HG03442 (cell line): ENCODE measurements around the gene ETDA.
"Not testable (repeated sequence)": the region's sequence is repeated elsewhere in the genome, so short reads cannot be mapped to it uniquely, and the experiment has no call there.

Experiments used
- ATAC-seq: cut with Tn5 transposase; IDR thresholded peaks from one replicate; pipeline ENCODE4 v1.9.1; 2021; ENCODE audit warnings: mild to moderate bottlenecking, moderate library complexity; ENCODE audit not compliant: unreplicated experiment

ETDA gene

DNA sequence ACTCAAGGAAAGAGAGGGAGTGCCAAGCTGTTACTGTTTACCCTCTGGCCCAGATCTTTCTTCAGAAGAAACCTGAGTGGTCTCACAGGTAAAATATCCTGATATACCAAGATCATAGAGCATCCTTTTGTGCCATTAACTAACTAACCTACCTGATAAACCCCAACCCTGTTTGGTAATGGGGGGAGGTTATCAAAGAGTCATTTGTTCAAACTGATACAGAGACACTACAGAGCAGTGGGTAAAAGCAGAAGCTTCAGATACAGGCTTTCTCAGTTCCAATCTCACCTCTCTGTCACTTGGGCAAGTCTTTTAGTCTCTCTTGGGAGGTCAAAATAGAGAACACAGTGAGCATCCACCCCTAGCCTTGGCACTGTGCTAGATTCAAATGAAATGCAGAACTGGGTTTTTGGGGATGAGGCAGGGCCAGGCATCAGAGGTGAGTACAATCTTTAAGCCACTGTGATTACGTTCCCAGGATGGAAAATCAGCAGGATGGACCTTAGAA is at the start of gene ETDA:
ETDA (plus strand) TSS at position 51 of the 508 bp plus-strand sequence. CDS start 1,216 bp downstream, outside the sequence.
- not testable (repeated sequence) for ATAC-seq

DNA sequence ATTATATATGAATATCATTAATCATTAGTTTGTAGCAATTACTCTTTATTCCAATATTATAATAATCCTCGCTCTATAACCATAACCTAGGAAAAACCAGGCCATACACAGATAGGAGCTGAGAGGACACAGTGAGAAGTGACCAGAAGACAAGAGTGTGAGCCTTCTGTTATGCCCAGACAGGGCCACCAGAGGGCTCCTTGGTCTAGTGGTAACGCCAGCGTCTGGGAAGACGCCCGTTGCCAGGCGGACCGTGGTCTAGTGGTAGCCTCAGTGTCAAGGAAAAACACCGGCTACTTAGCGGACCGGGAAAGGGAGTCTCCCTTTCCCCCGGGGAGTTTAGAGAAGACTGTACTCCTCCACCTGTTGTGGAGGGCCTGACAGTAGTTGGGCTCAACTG is 45.4 kb upstream of the ETDA start:
- not testable (repeated sequence) for ATAC-seq

DNA sequence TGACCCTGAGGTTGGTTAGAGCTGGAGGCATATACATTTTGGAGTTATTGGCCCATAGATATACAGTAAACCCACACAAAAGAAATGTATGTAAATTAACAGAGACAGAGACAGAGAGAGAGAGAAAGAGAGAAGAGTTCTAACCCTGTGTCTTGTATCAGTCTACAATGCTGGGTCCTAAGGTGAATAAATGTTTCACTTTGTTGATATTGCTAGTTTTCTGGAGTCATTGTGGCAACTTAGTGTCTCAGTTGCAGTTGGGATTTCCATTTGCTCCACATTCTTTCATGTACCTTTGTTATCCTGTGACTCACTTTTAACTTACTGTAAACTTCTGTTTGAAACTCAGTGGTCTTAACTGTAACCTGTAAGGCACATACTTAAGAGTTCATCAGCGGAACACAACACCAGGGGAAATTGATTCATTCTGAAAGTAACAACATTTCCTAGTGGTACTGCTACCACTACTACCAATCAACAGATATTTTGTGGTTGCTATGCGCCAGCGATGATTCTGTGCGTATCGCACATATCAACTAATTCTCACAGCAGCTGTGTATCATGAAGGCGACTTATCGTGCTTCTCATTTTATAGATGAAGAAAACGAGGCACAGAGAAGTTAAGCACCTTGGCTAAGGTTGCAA is 38.5 kb upstream of the ETDA start:
- ATAC-seq: peak; percentile 75

DNA sequence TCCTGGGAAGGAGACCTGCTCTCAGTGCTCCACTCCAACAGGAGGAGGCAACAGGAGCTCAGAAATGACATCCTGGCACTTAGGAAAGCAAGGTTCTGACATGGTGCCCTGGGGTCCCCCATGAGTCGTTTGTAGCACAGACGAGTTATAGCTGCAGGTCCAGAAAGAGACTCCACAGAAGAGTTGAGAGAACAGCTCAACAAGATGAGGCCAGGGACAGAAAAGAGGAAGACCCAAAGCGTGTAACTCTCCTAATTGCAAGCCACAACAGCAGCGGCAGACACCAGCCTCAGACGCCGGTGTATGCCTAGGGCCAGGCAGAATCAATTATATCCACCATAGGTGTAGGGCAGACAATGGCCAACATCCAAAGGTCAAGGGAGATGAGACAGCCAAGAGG is 5.9 kb upstream of the ETDA start:
- ATAC-seq: not testable (repeated sequence)

DNA sequence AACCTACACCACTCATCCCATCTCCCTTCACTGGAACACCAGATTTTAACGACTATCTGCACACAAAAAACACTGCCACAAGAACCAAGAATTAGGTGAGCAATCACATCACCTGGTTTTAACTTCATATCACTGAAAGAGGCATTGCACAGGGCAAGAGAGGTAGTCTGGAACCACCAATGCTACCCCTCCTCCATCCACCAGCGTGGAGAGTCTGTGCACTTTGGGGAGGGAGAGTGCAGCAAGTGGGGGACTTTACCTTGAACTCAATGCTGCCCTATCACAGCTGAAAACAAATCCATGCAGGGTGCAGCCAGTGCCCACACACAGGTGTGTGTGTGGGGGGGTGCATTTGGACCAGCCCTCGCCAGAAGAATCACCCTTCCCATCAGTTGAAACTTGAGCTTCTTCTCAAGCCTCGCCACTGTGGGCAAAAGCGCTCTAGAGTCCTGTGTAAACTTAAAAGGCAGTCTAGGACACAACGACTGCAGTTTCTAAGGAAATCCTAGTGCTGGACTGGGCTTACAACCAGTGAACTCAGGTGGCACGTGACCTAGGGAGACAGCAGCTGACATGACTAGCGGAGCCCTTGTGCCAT is 4.3 kb downstream of the ETDA start:
- not testable (repeated sequence) for ATAC-seq

DNA sequence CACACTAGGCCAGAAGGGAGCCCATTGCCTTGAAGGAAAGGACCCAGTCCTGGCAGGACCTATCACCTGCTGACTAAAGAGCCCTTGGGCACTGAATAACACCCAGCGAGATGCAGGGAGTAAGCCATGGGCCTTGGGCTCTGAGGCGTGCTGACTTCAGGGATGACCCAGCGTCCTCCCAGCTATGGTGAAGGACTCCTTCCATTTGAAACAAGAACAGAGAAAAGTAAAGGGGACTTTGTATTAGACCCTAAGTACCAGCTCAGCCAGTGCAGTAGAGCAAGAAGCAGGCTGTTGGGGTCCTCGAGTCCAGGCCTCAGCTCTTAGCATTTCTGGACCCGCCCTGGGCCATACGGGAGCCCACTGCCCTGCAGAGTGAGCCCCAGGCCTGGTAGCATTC is 5.1 kb downstream of the ETDA start:
- ATAC-seq: no peak

DNA sequence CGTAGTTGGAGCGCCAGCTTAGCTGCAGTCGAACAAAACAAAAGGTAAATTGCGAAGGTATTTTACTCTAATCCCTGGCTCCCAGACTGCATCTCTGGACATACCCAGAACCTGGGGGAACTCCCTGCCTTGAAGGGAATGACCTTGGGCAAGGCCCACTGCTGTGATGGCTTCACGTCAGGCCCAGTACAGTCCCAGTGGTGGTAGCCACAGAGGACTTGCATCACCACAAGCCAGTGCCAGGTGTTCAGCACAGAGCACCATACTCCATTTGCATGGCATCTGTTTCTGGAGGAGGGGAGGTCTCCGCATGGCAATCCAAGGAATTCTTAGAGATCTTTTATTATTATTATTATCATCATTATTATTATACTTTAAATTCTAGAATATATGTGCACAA is 5.6 kb downstream of the ETDA start:
- no peak for ATAC-seq

DNA sequence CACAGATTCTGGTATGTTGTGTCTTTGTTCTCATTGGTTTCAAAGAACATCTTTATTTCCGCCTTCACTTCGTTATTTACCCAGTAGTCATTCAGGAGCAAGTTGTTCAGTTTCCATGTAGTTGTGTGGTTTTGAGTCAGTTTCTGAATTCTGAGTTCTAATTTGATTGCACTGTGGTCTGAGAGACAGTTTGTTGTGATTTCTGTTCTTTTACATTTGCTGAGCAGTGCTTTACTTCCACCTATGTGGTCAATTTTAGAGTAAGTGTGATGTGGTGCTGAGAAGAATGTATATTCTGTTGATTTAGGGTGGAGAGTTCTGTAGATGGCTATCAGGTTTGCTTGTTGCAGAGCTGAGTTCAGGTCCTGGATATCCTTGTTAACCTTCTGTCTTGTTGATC is 9.1 kb downstream of the ETDA start:
- not testable (repeated sequence) for ATAC-seq

DNA sequence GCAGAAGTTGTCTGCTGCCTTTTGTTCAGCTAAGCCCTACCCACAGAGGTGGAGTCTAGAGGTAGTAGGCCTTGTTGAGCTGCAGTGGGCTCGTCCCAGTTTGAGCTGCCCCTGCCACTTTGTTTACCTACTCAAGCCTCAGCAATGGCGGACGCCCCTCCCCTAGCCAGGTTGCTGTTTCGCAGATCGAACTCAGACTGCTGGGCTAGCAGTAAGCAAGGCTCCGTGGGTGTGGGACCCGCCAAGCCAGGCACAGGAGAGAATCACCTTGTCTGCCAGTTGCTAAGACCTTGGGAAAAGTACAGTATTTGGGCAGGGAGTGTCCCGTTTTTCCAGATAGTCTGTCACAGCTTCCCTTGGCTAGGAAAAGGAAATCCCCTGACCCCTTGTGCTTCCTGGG is 11.5 kb downstream of the ETDA start:
- not testable (repeated sequence) for ATAC-seq

DNA sequence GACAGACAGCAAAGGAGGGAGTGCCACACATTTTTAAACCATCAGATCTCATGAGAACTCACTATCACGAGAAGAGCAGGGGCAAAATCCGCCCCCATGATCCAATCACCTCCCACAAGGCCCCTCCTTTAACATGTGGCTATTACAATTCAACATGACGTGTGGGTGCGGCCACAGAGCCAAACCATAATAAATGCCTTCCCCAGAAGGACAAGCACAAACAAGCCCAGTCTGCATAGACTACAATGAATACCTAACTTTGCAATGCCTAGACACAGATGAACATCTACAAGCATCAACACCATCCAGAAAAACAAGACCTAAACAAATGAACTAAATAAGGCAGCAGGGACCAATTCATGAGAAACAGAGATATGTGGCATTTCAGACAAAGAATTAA is 12.3 kb downstream of the ETDA start:
- ATAC-seq: no peak

DNA sequence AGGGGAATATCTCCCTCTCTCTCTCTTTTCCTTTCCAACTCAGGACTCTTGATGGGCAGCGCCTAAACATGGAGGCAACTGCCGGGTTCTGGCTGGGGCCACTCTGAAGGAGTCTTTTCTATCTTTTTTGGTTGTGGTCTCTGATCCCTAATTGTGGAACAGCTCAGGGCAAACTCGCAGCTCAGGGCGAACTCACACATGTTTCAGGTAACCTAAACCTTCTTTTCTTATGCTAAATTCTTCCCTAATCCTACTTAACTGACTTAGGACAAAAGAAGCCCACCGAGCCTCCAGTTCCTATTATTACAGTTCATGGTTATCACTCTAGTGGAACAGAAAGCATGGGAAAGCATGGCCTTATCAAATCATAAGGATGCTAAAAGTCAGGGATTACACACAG is 21.3 kb downstream of the ETDA start:
- ATAC-seq: no peak

DNA sequence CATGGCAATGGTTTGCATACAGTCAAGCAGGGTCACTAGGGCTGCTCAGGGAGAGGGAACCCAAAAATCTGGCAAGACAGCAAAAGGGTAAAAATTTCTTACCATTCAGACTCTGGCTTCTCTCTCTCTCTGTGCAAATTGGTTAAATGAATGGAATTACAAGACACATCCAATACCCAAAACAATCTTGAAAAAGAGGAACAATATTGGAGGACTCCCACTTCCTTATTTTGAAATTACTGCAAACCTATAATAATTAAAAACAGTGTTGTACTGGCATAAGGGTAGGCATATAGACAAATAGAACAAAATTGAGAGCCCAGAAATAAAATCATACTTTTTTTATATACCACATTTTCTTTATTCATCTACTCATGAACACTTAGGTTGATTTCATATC is 24.1 kb downstream of the ETDA start:
- no peak for ATAC-seq

DNA sequence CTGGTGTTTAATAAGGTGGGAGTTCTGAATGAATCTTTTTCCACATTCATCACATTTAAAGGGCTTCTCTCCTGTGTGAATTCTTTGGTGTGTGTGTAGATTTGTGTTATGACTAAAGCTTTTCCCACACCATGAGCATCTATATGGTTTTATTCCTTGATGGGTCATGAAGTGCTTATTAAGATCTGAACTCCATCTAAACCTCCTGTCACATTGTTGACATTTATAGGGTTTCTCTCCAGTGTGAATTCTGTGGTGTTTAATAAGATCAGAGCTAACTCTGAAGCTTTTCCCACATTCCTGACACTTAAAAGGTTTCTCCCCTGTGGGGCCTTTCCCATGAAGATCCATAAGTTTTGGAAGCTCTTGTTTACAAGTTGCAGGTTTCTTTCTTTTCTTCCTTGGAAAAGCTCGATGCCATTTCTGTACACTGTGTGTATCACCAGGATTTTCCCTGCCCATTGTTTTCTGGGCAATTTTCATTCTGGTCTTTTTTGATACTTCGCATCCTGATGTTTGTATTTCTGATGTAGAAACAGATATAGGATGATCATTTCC is 35.5 kb downstream of the ETDA start:
- ATAC-seq: no peak

DNA sequence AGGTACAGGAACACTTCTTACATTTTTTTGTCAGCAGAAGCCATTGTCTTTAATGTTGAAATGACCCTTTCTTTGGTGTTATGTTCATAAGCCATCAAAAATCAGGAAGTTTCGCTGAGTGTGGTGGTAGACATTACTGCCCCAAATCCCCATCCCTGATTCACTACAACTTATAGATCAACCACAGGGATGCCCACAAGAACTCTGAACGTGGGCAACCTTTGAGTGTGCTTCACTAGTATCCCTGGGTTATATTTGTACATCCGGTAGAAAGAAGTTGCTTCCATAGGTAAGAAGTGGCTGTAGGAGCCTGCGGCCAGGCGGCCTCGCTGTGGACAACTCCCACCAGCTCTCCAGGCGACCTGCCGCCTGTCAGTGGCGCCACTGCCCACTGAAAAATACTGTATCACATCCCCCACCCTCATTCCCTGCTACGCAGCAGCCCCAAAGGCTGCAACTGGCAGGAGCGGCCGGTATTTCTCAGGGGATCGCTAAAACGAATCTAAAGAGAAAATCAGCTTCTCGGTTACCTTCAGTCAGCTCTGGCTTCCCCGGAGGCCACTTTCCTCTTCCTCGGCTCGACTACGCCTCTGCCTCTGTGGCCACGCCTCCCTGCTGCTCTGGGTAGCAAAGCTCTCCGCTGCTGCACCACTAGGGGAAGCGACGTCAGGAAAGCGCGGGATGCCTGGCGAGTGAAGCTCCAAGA is 43.5 kb downstream of the ETDA start:
- ATAC-seq: peak; percentile 98

DNA sequence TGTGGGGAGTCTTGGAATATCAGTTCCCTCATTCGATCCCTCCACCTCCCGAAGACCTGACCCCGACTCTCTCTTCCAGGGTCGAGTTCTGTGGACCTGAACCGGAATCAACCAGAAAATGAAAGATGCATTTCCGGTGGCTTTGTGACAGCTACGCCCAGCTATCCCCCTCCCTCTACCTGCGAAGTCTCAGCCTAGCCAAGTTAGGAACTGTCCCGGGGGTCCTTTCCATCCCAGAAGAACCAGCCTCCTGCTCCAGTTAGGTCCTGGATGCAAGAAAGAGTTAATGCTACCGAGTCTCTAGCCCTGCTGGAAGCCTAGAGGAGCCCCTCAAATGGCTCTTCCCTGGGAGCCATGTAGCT is 44.1 kb downstream of the ETDA start:
- peak; percentile 48 for ATAC-seq

DNA sequence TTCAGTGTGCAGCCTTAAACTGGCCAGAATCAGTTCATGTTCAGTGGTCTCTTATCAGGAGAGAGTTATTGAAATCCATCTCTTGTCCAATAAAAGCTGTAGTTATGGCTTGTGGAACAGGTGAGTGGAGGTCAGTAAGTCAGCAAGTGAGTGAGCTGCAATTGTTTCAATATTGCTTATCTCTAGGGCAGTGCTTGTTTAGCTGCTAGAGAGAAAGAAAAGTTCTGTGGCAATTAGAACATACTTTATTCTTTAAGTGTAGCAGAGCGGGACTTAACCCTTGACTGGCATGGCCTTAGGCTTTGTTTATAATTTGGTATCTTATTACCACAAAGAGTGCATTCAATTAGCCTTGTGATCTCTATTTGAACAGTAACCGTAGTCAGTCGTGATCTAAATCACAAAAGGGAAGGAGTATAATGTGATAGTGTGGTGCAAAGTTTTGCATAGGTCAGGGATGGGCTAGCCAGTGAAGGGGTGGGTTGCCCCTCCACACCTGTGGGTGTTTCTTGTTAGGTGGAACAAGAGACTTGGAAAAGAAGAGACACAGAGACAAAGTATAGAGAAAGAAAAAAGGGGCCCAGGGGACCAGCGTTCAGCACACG is 50.5 kb downstream of the ETDA start:
- ATAC-seq: no peak
